GM23338 (cell line): Measurements from ENCODE around the gene DLX4. TPM values are rescaled to one million over a fixed set of nuclear protein-coding genes. Genes with fewer than 3 reads are reported as not detected.

ENCODE experiments used
- ATAC-seq: fragments of 200-7000 bp; cut with Tn5 transposase; 3 replicates; pipeline ENCODE4 v1.9.1; 2020
- DNase-seq: peaks from one replicate; pipeline ENCODE4 v3.0.0-alpha.2; 2015; ENCODE audit warnings: low spot score
- H2AFZ ChIP-seq: fragments of 200-600 bp; sonication (generic); 2 replicates; pipeline ENCODE4 v1.8.0; 2016; ENCODE audit warnings: antibody characterized with exemption, mild to moderate bottlenecking, moderate library complexity
- H3F3A ChIP-seq: fragments of 200-600 bp; sonication (generic); replicated peaks from 2 replicates; pipeline ENCODE4 v1.8.0; 2017; ENCODE audit warnings: antibody characterized with exemption, mixed run types, low read depth
- H3K27ac ChIP-seq: fragments of 200-600 bp; sonication (generic); 2 replicates; pipeline ENCODE4 v1.6.1; 2016; ENCODE audit warnings: low read depth
- H3K27me3 ChIP-seq: fragments of 200-600 bp; sonication (generic); 2 replicates; pipeline ENCODE4 v1.8.0; 2016; ENCODE audit warnings: mild to moderate bottlenecking, mixed run types, moderate library complexity; ENCODE audit not compliant: insufficient read depth
- H3K36me3 ChIP-seq: fragments of 200-600 bp; sonication (generic); 2 replicates; pipeline ENCODE4 v1.8.0; 2016; ENCODE audit warnings: mild to moderate bottlenecking; ENCODE audit not compliant: insufficient read depth
- H3K4me1 ChIP-seq: fragments of 200-600 bp; sonication (generic); 2 replicates; pipeline ENCODE4 v1.8.0; 2016; ENCODE audit warnings: mild to moderate bottlenecking, moderate library complexity; ENCODE audit not compliant: insufficient read depth
- H3K4me2 ChIP-seq: fragments of 200-600 bp; sonication (generic); 2 replicates; pipeline ENCODE4 v1.7.1; 2017; ENCODE audit warnings: mixed run types
- H3K4me3 ChIP-seq: fragments of 200-600 bp; sonication (generic); 2 replicates; pipeline ENCODE4 v1.6.1; 2016; ENCODE audit warnings: mixed run types
- H3K79me2 ChIP-seq: fragments of 200-600 bp; sonication (generic); replicated peaks from 2 replicates; pipeline ENCODE4 v1.8.0; 2017; ENCODE audit warnings: mild to moderate bottlenecking; ENCODE audit not compliant: insufficient read depth
- H3K9me2 ChIP-seq: fragments of 200-600 bp; sonication (generic); 2 replicates; pipeline ENCODE4 v1.8.0; 2017; ENCODE audit not compliant: insufficient read depth
- H4K20me1 ChIP-seq: fragments of 200-600 bp; sonication (generic); replicated peaks from 2 replicates; pipeline ENCODE4 v1.8.0; 2017; ENCODE audit warnings: mild to moderate bottlenecking; ENCODE audit not compliant: insufficient read depth
- H3K27ac Mint-ChIP-seq: 2 replicates; pipeline ENCODE4 v1.8.0; 2020; ENCODE audit warnings: inconsistent platforms, mild to moderate bottlenecking, moderate library complexity, mixed read lengths
- H3K27me3 Mint-ChIP-seq: 3 replicates; pipeline ENCODE4 v1.8.0; 2022; ENCODE audit warnings: low read depth, mild to moderate bottlenecking, moderate library complexity, mixed read lengths, inconsistent platforms; ENCODE audit not compliant: insufficient read depth, poor library complexity
- H3K36me3 Mint-ChIP-seq: 3 replicates; pipeline ENCODE4 v1.8.0; 2021; ENCODE audit warnings: low read depth, mild to moderate bottlenecking, inconsistent platforms, moderate library complexity, mixed read lengths
- H3K4me1 Mint-ChIP-seq: 3 replicates; pipeline ENCODE4 v1.8.0; 2020; ENCODE audit warnings: mild to moderate bottlenecking, inconsistent platforms, mixed read lengths
- H3K4me3 Mint-ChIP-seq: 3 replicates; pipeline ENCODE4 v1.8.0; 2021; ENCODE audit warnings: moderate library complexity, mild to moderate bottlenecking, inconsistent platforms, mixed read lengths
- H3K9me3 Mint-ChIP-seq: 3 replicates; pipeline ENCODE4 v1.8.0; 2020; ENCODE audit warnings: moderate library complexity, mild to moderate bottlenecking, inconsistent platforms, mixed read lengths
- CREB1 ChIP-seq: fragments of 250-450 bp; sonication (Bioruptor Pico); IDR thresholded peaks from 2 replicates; pipeline ENCODE4 v1.5.0; 2020; ENCODE audit warnings: low read depth, mild to moderate bottlenecking, moderate library complexity
- EZH2 ChIP-seq: fragments of 200-600 bp; sonication (generic); IDR thresholded peaks from one replicate; pipeline ENCODE4 v1.8.0; 2017; ENCODE audit warnings: antibody characterized with exemption, mild to moderate bottlenecking, low read depth; ENCODE audit not compliant: unreplicated experiment
- JUNB ChIP-seq: IDR thresholded peaks from one replicate; pipeline ENCODE4 v1.6.1; 2016; ENCODE audit warnings: antibody characterized with exemption; ENCODE audit not compliant: unreplicated experiment
- NANOG ChIP-seq: IDR thresholded peaks from 2 replicates; pipeline ENCODE4 v1.6.1; 2016; ENCODE audit warnings: antibody characterized with exemption, borderline replicate concordance
- POLR2AphosphoS5 ChIP-seq: IDR thresholded peaks from 2 replicates; pipeline ENCODE4 v1.6.1; 2016; ENCODE audit warnings: antibody characterized with exemption, low read depth
- STAT1 ChIP-seq: IDR thresholded peaks from one replicate; pipeline ENCODE4 v1.6.1; 2016; ENCODE audit warnings: antibody characterized with exemption; ENCODE audit not compliant: unreplicated experiment
- ZNF114 ChIP-seq: fragments of 250-450 bp; sonication (Bioruptor Pico); IDR thresholded peaks from 2 replicates; pipeline ENCODE4 v1.5.0; 2020; ENCODE audit warnings: mild to moderate bottlenecking, moderate library complexity
- ZNF331 ChIP-seq: fragments of 250-450 bp; sonication (Bioruptor Pico); IDR thresholded peaks from 2 replicates; pipeline ENCODE4 v1.5.0; 2020; ENCODE audit warnings: low read depth, mild to moderate bottlenecking, moderate library complexity
- ZNF462 ChIP-seq: fragments of 250-450 bp; sonication (Bioruptor Pico); IDR thresholded peaks from 2 replicates; pipeline ENCODE4 v1.5.0; 2020; ENCODE audit warnings: mild to moderate bottlenecking, moderate library complexity
- polyA plus RNA-seq: library from polyadenylated mRNA; unstranded; fragments of >200 nt; fragmentation: Nextera tagmentation; extraction: Ambion mirVana; gene quantifications from 2 replicates; pipeline ENCODE4 v1.2.1, GENCODE V29; 2016
- total RNA-seq: library from RNA; depleted of rRNA; stranded (reverse); fragments of >200 nt; shearing (Covaris generic); gene quantifications from 2 replicates; pipeline ENCODE4 v1.2.3, GENCODE V29; 2014
- TF ChIP-seq, protein P1 (sequence below): IDR thresholded peaks from 2 replicates; pipeline ENCODE4 v1.6.1; 2016; ENCODE audit warnings: antibody characterized with exemption
- TF ChIP-seq, protein P2 (sequence below): IDR thresholded peaks from one replicate; pipeline ENCODE4 v1.6.1; 2018; ENCODE audit warnings: antibody characterized with exemption; ENCODE audit not compliant: unreplicated experiment
- TF ChIP-seq, protein P3 (sequence below), 2 experiments: fragments of 200-600 bp in 1 of 2; sonication (generic) in 1 of 2; conservative IDR thresholded peaks; 2 replicates each; pipeline versions ENCODE4 v1.5.1 to v1.6.1; 2016 to 2017; ENCODE audit warnings: antibody characterized with exemption in 2 of 2, low read depth in 2 of 2, mild to moderate bottlenecking in 2 of 2, moderate library complexity in 1 of 2

Gene DLX4
- total and polyA plus RNA-seq, 2 experiments from 2014 or later = 0.10 to 0.79 TPM

DNA sequence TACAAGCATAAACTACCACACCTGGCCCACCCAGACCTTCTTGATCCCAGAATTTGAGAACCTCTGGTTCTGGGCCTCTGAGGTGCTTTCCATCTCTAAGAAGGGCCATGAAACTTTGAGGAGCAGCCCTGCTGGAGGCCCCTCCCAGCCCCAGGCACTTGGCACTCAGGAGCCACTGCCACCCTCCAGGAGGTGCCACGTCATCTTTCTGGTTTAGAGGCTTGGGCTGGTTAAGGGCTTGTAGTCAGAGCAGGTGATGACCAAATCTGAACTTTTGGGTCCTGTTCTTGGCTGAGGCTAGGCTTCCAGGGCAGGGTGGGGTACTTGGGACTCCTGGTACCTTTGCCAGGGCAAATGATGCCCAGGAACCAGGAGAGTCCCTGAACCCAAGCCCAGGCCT lies 13.8 kb upstream of the DLX4 start (continued):
- no peak for TF ChIP-seq POLR2AphosphoS5
- TF ChIP-seq EZH2 = no peak
- no peak for TF ChIP-seq ZNF462 (CRISPR knock-in tag)
- TF ChIP-seq STAT1 = no peak
- TF ChIP-seq, protein P1, sequence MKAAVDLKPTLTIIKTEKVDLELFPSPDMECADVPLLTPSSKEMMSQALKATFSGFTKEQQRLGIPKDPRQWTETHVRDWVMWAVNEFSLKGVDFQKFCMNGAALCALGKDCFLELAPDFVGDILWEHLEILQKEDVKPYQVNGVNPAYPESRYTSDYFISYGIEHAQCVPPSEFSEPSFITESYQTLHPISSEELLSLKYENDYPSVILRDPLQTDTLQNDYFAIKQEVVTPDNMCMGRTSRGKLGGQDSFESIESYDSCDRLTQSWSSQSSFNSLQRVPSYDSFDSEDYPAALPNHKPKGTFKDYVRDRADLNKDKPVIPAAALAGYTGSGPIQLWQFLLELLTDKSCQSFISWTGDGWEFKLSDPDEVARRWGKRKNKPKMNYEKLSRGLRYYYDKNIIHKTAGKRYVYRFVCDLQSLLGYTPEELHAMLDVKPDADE = no peak

DNA sequence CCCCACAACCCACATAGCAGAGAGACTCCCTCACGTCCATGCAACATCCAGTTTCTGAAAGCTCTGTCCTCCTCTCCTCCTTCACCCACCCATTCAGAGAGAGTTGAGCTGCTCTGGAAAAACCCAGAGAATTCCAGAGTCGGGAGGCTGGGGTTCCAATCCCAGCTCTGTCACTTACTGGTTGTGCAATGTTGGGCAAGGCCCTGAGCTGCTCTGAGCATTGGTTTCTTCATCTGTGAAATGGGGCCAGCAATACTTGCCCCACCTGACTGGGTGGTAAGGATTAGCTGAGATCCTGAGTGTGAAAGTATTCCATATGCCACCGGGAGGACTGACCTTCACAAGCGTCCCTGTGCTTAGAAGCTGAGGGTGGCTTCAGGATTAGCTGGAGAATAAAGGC lies 12.2 kb upstream of the DLX4 start:
- peaks cover 16% of the 10 kb centered on the region for H3K27me3 ChIP-seq
- no peaks in the 10 kb centered on the region; the same call in 1 of the 2 replicates for H3K4me1 ChIP-seq
- no peak overlapping the region for H3K27ac ChIP-seq
- Mint-ChIP-seq H3K4me1 (peaks cover 12% of the 10 kb centered on the region; the same call in 2 of the 3 replicates), H3K4me3 (no peak overlapping the region), H3K27ac (no peak overlapping the region), H3K27me3 (peaks cover 28% of the 10 kb centered on the region), H3K9me3 (no peaks in the 10 kb centered on the region), H3K36me3 (no peaks in the 10 kb centered on the region)
- H3K4me2 ChIP-seq = no peak overlapping the region
- no peaks in the 10 kb centered on the region for H3K36me3 ChIP-seq
- H3K4me3 ChIP-seq = no peak overlapping the region
- H3F3A ChIP-seq = no peaks in the 10 kb centered on the region
- no peak for DNase-seq
- no peak overlapping the region for H2AFZ ChIP-seq
- no peaks in the 10 kb centered on the region for H3K79me2 ChIP-seq
- no peaks in the 10 kb centered on the region for H3K9me2 ChIP-seq
- H4K20me1 ChIP-seq = no peaks in the 10 kb centered on the region
- ATAC-seq = no peak
- no peak for TF ChIP-seq ZNF114 (CRISPR knock-in tag)
- TF ChIP-seq CREB1 (CRISPR knock-in tag) = no peak
- TF ChIP-seq, protein P2, sequence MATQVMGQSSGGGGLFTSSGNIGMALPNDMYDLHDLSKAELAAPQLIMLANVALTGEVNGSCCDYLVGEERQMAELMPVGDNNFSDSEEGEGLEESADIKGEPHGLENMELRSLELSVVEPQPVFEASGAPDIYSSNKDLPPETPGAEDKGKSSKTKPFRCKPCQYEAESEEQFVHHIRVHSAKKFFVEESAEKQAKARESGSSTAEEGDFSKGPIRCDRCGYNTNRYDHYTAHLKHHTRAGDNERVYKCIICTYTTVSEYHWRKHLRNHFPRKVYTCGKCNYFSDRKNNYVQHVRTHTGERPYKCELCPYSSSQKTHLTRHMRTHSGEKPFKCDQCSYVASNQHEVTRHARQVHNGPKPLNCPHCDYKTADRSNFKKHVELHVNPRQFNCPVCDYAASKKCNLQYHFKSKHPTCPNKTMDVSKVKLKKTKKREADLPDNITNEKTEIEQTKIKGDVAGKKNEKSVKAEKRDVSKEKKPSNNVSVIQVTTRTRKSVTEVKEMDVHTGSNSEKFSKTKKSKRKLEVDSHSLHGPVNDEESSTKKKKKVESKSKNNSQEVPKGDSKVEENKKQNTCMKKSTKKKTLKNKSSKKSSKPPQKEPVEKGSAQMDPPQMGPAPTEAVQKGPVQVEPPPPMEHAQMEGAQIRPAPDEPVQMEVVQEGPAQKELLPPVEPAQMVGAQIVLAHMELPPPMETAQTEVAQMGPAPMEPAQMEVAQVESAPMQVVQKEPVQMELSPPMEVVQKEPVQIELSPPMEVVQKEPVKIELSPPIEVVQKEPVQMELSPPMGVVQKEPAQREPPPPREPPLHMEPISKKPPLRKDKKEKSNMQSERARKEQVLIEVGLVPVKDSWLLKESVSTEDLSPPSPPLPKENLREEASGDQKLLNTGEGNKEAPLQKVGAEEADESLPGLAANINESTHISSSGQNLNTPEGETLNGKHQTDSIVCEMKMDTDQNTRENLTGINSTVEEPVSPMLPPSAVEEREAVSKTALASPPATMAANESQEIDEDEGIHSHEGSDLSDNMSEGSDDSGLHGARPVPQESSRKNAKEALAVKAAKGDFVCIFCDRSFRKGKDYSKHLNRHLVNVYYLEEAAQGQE = no peak
- TF ChIP-seq ZNF331 = no peak
- no peak for TF ChIP-seq NANOG
- TF ChIP-seq, protein P1 = no peak
- no peak for TF ChIP-seq JUNB
- TF ChIP-seq, protein P3, sequence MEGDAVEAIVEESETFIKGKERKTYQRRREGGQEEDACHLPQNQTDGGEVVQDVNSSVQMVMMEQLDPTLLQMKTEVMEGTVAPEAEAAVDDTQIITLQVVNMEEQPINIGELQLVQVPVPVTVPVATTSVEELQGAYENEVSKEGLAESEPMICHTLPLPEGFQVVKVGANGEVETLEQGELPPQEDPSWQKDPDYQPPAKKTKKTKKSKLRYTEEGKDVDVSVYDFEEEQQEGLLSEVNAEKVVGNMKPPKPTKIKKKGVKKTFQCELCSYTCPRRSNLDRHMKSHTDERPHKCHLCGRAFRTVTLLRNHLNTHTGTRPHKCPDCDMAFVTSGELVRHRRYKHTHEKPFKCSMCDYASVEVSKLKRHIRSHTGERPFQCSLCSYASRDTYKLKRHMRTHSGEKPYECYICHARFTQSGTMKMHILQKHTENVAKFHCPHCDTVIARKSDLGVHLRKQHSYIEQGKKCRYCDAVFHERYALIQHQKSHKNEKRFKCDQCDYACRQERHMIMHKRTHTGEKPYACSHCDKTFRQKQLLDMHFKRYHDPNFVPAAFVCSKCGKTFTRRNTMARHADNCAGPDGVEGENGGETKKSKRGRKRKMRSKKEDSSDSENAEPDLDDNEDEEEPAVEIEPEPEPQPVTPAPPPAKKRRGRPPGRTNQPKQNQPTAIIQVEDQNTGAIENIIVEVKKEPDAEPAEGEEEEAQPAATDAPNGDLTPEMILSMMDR (conservative IDR thresholded peaks at IDR 0.05; ENCODE audit: low read depth in 2 of 2) = no peak
